CD14-positive monocyte (primary cell): ENCODE results near the gene WHRN. TPM values are rescaled to one million over a fixed set of nuclear protein-coding genes. Genes with fewer than 3 reads are reported as not detected.

Source experiments
- DNase-seq, 3 donors: peaks; one replicate each; pipeline ENCODE4 v3.0.0-alpha.2; 2011 to 2022
- H2AFZ ChIP-seq: 2 replicates; pipeline ENCODE4 v1.6.0; 2012; ENCODE audit warnings: mild to moderate bottlenecking, low read depth, low read length, inconsistent platforms; ENCODE audit not compliant: insufficient read depth, poor library complexity, severe bottlenecking
- H3K27ac ChIP-seq, 2 donors: 1 replicate in 1 of 2; 2 replicates in 1 of 2; pipeline ENCODE4 v1.5.1; 2012 to 2013; ENCODE audit warnings: low read length in 2 of 2, control low read depth in 1 of 2, inconsistent platforms in 1 of 2, low read depth in 1 of 2, mild to moderate bottlenecking in 1 of 2
- H3K27me3 ChIP-seq, 2 donors: one replicate each; pipeline versions ENCODE4 v1.6.0 to v1.6.1; 2011 to 2013; ENCODE audit warnings: low read length in 2 of 2; ENCODE audit not compliant: control insufficient read depth in 2 of 2, insufficient read depth in 2 of 2
- H3K36me3 ChIP-seq, 2 donors: replicated peaks in 1 of 2; 1 replicate in 1 of 2; 2 replicates in 1 of 2; pipeline versions ENCODE4 v1.5.1 to v1.6.1; 2012 to 2013; ENCODE audit warnings: low read length in 2 of 2, control low read depth in 1 of 2, inconsistent platforms in 1 of 2, mild to moderate bottlenecking in 1 of 2; ENCODE audit not compliant: insufficient read depth in 2 of 2, control insufficient read depth in 1 of 2
- H3K4me1 ChIP-seq, 2 donors: 1 replicate in 1 of 2; 2 replicates in 1 of 2; pipeline versions ENCODE4 v1.5.1 to v1.6.1; 2012 to 2013; ENCODE audit warnings: low read length in 2 of 2, control low read depth in 1 of 2, inconsistent platforms in 1 of 2, mild to moderate bottlenecking in 1 of 2, moderate library complexity in 1 of 2; ENCODE audit not compliant: insufficient read depth in 2 of 2, control insufficient read depth in 1 of 2
- H3K4me2 ChIP-seq: replicated peaks from 2 replicates; pipeline ENCODE3; 2012; ENCODE audit warnings: low read length, moderate library complexity, mild to moderate bottlenecking; ENCODE audit not compliant: poor library complexity, severe bottlenecking; ENCODE audit errors: extremely low read depth
- H3K4me3 ChIP-seq, 3 experiments: fragments of 200-600 bp in 1 of 3; sonication (generic) in 1 of 3; replicated peaks in 1 of 3; 1 replicate in 2 of 3; 2 replicates in 1 of 3; pipeline ENCODE4 v1.5.1; 2011 to 2013; ENCODE audit warnings: low read length in 3 of 3, mild to moderate bottlenecking in 3 of 3, control low read depth in 2 of 3, low read depth in 2 of 3, inconsistent platforms in 1 of 3, moderate library complexity in 1 of 3
- H3K79me2 ChIP-seq: 2 replicates; pipeline ENCODE4 v1.6.0; 2012; ENCODE audit warnings: mild to moderate bottlenecking, control low read depth, inconsistent platforms, low read length, moderate library complexity; ENCODE audit not compliant: insufficient read depth
- H3K9ac ChIP-seq: 2 replicates; pipeline ENCODE4 v1.6.0; 2017; ENCODE audit warnings: low read length, mild to moderate bottlenecking; ENCODE audit not compliant: insufficient read depth, poor library complexity, severe bottlenecking
- H3K9me3 ChIP-seq, 2 donors: replicated peaks in 1 of 2; 1 replicate in 1 of 2; 2 replicates in 1 of 2; pipeline versions ENCODE4 v1.5.1 to v1.6.1; 2012 to 2013; ENCODE audit warnings: low read length in 2 of 2, control low read depth in 1 of 2; ENCODE audit not compliant: control insufficient read depth in 1 of 2, insufficient read depth in 1 of 2
- H4K20me1 ChIP-seq: 2 replicates; pipeline ENCODE4 v1.6.0; 2012; ENCODE audit warnings: mild to moderate bottlenecking, low read length, control low read depth, moderate library complexity; ENCODE audit not compliant: insufficient read depth
- H3K27ac Mint-ChIP-seq, 7 donors: one replicate each; pipeline ENCODE4 v1.8.0; 2020; ENCODE audit warnings: mild to moderate bottlenecking in 7 of 7, mixed read lengths in 7 of 7, moderate library complexity in 6 of 7, inconsistent platforms in 2 of 7
- H3K27me3 Mint-ChIP-seq, 3 donors: one replicate each; pipeline ENCODE4 v1.8.0; 2021 to 2022; ENCODE audit warnings: low read depth in 3 of 3, mild to moderate bottlenecking in 3 of 3, mixed read lengths in 3 of 3, moderate library complexity in 3 of 3, inconsistent platforms in 1 of 3
- H3K36me3 Mint-ChIP-seq, 2 donors: one replicate each; pipeline ENCODE4 v1.8.0; 2020; ENCODE audit warnings: mixed read lengths in 2 of 2, inconsistent platforms in 1 of 2, mild to moderate bottlenecking in 1 of 2
- H3K4me1 Mint-ChIP-seq: one replicate; pipeline ENCODE4 v1.8.0; 2020; ENCODE audit warnings: mild to moderate bottlenecking, mixed read lengths
- H3K4me3 Mint-ChIP-seq, 2 donors: one replicate each; pipeline ENCODE4 v1.8.0; 2020; ENCODE audit warnings: mild to moderate bottlenecking in 2 of 2, mixed read lengths in 2 of 2, moderate library complexity in 1 of 2
- H3K9me3 Mint-ChIP-seq, 7 donors: one replicate each; pipeline ENCODE4 v1.8.0; 2020 to 2022; ENCODE audit warnings: mixed read lengths in 7 of 7, mild to moderate bottlenecking in 6 of 7, moderate library complexity in 6 of 7, inconsistent platforms in 2 of 7
- CTCF ChIP-seq: fragments of 200-600 bp; IDR thresholded peaks from one replicate; pipeline ENCODE4 v1.8.0; 2022; ENCODE audit warnings: antibody characterized with exemption, mild to moderate bottlenecking
- WGBS: methylation state at CpG from one replicate; pipeline ENCODE4 v1.1.5; 2013; ENCODE audit warnings: missing lambda C conversion rate; ENCODE audit not compliant: insufficient coverage; 5-methylcytosine and 5-hydroxymethylcytosine counted together
- intact Hi-C, 2 donors: fragments of 100-400 bp; cut with micrococcal nuclease; formaldehyde crosslinking; loops; one replicate each; pipeline versions ENCODE4 v1.15.0 to v1.15.1; 2023
- polyA plus RNA-seq, 3 donors: library from polyadenylated mRNA; depleted of rRNA in 1 of 3; unstranded in 2 of 3; stranded (reverse) in 1 of 3; fragments of 300-500 nt in 2 of 3; fragments of >200 nt in 1 of 3; fragmentation: Illumina TruSeq in 2 of 3; gene quantifications; 1 replicate in 2 of 3; 2 replicates in 1 of 3; pipeline ENCODE4 v1.2.3, GENCODE V29; 2012 to 2021

The WHRN gene
- polyA plus RNA-seq, 3 donors = 0.13 to 0.59 (median 0.30) TPM

- Histone ChIP-seq H3K36me3 (peaks cover 60 to 82% of the 10 kb centered on the region in 2 donors), H3K4me2 (peak overlapping the region; percentile 68), H3K27ac (peak overlapping the region; percentile 85 to 86), H2AFZ (no peak overlapping the region), H4K20me1 (peaks cover 12% of the 10 kb centered on the region), H3K79me2 (peaks cover 80% of the 10 kb centered on the region), H3K9ac (peak overlapping the region; percentile 51), H3K4me3 (peak overlapping the region in 2 of 3 experiments; percentile 7 to 66), H3K9me3 (no peaks in the 10 kb centered on the region), H3K27me3 (no peaks in the 10 kb centered on the region), H3K4me1 (peaks cover 96 to 98% of the 10 kb centered on the region in 2 donors)
- no peak for TF ChIP-seq CTCF
- peak overlapping the region; percentile 97 to 99 (median 98) for H3K27ac Mint-ChIP-seq
- peak overlapping the region; percentile 59 to 83 for H3K4me3 Mint-ChIP-seq
- 0% methylated on average over 3 of the region's 14 CpGs for WGBS
- H3K4me1 Mint-ChIP-seq = peaks cover 89% of the 10 kb centered on the region
- peaks cover 77 to 84% of the 10 kb centered on the region in 2 donors for H3K36me3 Mint-ChIP-seq
- intact Hi-C loops = loop anchor here in 1 of 2 donors (2.0 kb wide), 1 partner anchor 15 kb away; the partner anchor contains the start of gene AKNA
- peaks cover 0 to 2% (median 0%) of the 10 kb centered on the region in 7 donors for H3K9me3 Mint-ChIP-seq
- H3K27me3 Mint-ChIP-seq = no peaks in the 10 kb centered on the region
- DNase-seq = peak; percentile 55 to 84 (median 78)
Observed at GRCh38 chr9:114371973-114372917, 133.0 kb downstream of the WHRN start.

GRCh38 chr9:114371343-114371944 lies 133.8 kb downstream of the WHRN start:
- no peak for TF ChIP-seq CTCF
- Histone ChIP-seq H3K4me1 (peaks cover 96 to 98% of the 10 kb centered on the region in 2 donors), H2AFZ (no peak overlapping the region), H3K4me2 (peak overlapping the region; percentile 68), H3K36me3 (peaks cover 54 to 78% of the 10 kb centered on the region in 2 donors), H3K9me3 (no peaks in the 10 kb centered on the region), H3K27me3 (no peaks in the 10 kb centered on the region), H3K9ac (peak overlapping the region; percentile 51), H3K79me2 (peaks cover 72% of the 10 kb centered on the region), H3K27ac (peak overlapping the region; percentile 85 to 86), H4K20me1 (peaks cover 6% of the 10 kb centered on the region), H3K4me3 (peak overlapping the region in 1 of 3 experiments; percentile 66)
- peak overlapping the region; percentile 97 to 99 (median 98) for H3K27ac Mint-ChIP-seq
- peaks cover 76 to 84% of the 10 kb centered on the region in 2 donors for H3K36me3 Mint-ChIP-seq
- intact Hi-C loops = no loop called here
- H3K4me3 Mint-ChIP-seq = peak overlapping the region; percentile 51 to 83
- H3K4me1 Mint-ChIP-seq = peaks cover 89% of the 10 kb centered on the region
- WGBS = 53% methylated on average over 6 of the region's 7 CpGs
- no peak for DNase-seq
- H3K9me3 Mint-ChIP-seq = peaks cover 0 to 2% (median 0%) of the 10 kb centered on the region in 7 donors
- H3K27me3 Mint-ChIP-seq = no peaks in the 10 kb centered on the region
